ENCODE measurements around the gene ADGRV1.
A peak's percentile ranks its signal among the peaks of the same experiment; 100 is the strongest.

ADGRV1 gene, protein sequence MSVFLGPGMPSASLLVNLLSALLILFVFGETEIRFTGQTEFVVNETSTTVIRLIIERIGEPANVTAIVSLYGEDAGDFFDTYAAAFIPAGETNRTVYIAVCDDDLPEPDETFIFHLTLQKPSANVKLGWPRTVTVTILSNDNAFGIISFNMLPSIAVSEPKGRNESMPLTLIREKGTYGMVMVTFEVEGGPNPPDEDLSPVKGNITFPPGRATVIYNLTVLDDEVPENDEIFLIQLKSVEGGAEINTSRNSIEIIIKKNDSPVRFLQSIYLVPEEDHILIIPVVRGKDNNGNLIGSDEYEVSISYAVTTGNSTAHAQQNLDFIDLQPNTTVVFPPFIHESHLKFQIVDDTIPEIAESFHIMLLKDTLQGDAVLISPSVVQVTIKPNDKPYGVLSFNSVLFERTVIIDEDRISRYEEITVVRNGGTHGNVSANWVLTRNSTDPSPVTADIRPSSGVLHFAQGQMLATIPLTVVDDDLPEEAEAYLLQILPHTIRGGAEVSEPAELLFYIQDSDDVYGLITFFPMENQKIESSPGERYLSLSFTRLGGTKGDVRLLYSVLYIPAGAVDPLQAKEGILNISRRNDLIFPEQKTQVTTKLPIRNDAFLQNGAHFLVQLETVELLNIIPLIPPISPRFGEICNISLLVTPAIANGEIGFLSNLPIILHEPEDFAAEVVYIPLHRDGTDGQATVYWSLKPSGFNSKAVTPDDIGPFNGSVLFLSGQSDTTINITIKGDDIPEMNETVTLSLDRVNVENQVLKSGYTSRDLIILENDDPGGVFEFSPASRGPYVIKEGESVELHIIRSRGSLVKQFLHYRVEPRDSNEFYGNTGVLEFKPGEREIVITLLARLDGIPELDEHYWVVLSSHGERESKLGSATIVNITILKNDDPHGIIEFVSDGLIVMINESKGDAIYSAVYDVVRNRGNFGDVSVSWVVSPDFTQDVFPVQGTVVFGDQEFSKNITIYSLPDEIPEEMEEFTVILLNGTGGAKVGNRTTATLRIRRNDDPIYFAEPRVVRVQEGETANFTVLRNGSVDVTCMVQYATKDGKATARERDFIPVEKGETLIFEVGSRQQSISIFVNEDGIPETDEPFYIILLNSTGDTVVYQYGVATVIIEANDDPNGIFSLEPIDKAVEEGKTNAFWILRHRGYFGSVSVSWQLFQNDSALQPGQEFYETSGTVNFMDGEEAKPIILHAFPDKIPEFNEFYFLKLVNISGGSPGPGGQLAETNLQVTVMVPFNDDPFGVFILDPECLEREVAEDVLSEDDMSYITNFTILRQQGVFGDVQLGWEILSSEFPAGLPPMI (N-terminal part only)

GRCh38 chr5:90558344-90559192 lies at the start of gene ADGRV1:
Gene ADGRV1 (plus strand): TSS chr5:90558797. CDS start chr5:90558896, 99 bp downstream.
- peak; percentile 92 for DNase-seq

DNA sequence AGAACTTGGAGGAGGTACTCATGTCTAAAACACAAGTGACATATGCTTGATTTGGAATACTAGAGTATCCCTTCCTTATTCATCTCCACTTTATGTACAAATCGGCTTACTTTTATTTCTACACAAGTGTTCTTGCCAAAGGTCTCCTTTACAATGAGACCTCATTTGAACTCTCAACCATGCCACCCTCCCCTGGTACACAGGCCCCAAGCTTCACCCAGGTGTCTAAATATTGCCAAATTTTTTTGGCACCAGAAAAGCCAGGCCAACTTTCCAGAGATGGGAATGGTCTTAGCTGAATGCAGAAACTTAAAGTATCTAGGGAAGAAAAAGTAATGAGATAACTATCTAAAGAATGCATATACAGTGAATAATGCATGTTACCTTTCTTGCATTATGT lies 48.2 kb upstream of the ADGRV1 start:
- no peak for DNase-seq

- no peak for DNase-seq
Measured at GRCh38 chr5:90514520-90514919, 44.1 kb upstream of the ADGRV1 start.

DNA sequence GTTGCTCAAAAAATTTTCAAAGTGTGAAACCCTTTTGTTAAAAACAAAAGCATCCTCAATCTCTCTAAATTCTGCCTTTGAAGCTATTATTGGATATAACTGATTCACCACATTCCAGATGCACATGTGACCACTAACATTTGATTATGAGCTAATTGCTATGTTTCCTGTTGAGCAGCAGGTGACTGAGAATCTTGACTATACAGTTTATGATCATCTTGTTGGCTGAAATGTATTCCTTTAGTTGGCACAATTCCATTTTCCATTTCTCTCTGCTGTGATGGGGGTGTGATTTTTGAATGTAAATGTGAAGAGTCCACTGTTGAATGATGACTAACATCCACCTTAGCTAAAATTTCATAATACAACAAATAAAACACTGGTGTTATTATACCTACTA lies 39.9 kb upstream of the ADGRV1 start:
- no peak for DNase-seq

DNA sequence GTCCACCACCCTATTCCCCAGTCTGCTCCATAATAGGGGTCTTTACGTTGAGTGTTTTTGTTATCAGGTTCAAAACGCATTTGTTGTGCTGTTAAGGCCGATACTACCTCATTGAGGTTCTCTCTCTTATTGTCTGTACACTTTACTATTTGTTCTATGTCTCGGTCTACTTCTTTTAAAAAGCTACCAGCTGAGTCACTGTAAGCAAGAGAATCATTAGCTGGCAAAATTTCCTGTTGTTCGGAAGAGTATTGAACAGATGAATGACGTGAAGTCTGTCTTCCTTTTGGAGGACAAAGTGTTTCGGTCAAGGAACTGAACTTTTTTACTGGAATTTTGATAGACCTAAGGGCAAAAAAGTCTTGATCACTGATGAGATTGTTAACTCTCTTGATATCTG lies 39.5 kb upstream of the ADGRV1 start:
- peak; percentile 8 for DNase-seq

- DNase-seq = no peak
Measured at GRCh38 chr5:90528601-90529193, 29.9 kb upstream of the ADGRV1 start.

- peak; percentile 87 for DNase-seq
Measured at GRCh38 chr5:90529194-90529938, 29.2 kb upstream of the ADGRV1 start, which contains the start of gene LYSMD3. Gene LYSMD3 (minus strand): TSS chr5:90529584. CDS start chr5:90525289, 4,295 bp downstream.

GRCh38 chr5:90529939-90530677 lies 28.5 kb upstream of the ADGRV1 start:
- DNase-seq = peak; percentile 21

DNA sequence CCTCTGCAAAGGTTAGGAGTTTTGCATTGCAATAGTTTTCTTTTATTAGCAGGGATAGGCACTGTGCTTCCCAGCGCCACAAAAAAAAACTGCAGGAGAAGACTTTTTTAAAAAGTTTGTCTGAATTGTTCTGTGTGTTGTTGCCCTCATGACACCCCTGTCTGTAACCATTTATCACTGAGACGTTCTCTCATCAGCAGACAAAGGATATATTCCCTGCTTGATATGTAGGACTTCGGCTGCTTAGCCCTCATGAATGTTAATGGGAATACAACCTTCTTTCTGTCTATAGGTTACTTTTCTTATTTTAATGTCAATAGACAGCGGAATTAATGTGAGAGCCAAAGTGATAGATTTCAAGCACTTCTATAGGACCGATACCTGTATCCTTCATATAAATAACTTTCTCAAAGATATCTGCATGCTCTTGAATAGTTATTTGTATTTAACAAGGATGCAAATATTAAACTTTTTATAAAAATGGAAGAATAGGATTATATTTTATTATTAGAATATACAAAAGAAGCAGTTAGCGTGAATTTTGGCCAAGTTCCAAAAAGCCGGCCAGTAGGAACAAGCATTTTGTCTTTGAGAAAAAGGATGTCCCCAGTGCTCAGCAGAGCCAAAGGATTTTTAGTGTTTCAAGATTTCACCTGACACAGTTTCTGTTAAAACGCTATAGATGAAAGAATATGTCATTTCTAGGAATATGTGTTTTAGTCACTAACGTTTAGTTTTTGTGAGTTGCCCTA lies 27.7 kb upstream of the ADGRV1 start:
- no peak for DNase-seq

- no peak for DNase-seq
Measured at GRCh38 chr5:90533794-90534193, 24.8 kb upstream of the ADGRV1 start.

GRCh38 chr5:90534922-90535321 lies 23.7 kb upstream of the ADGRV1 start:
- DNase-seq = no peak

- no peak for DNase-seq
Measured at GRCh38 chr5:90542827-90543519, 15.6 kb upstream of the ADGRV1 start.

- DNase-seq = no peak
Measured at GRCh38 chr5:90545511-90545910, 13.1 kb upstream of the ADGRV1 start.

DNA sequence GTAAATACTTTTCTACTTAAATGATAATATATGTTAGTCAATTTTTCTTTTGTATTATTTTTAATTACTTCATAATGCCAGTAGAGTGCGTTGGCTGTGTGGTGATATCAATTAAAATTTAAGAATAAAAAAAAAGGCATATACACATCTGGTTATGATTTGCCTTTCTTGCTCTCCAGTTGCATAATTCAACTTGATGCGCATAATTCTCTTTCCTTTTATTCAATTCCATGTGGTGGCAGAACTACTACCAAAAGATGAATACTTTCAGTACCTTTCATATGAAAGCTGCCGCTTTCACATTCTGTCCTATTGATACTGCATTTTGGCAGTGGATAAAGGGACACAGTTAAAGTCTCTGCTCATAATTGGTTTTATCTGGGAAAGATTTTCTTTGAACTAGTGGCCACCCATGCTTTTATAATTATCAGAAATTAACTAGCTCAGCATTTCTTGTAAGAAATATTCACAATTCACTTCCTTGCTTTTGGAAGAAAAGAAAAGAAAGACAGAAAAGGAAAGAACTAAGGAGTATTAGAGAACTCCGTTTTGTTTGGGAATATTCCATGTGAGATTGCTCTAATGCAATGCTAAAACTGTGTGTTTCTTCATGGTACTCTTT lies 12.3 kb upstream of the ADGRV1 start:
- DNase-seq = no peak

GRCh38 chr5:90547072-90547536 lies 11.5 kb upstream of the ADGRV1 start:
- DNase-seq = peak; percentile 7

DNA sequence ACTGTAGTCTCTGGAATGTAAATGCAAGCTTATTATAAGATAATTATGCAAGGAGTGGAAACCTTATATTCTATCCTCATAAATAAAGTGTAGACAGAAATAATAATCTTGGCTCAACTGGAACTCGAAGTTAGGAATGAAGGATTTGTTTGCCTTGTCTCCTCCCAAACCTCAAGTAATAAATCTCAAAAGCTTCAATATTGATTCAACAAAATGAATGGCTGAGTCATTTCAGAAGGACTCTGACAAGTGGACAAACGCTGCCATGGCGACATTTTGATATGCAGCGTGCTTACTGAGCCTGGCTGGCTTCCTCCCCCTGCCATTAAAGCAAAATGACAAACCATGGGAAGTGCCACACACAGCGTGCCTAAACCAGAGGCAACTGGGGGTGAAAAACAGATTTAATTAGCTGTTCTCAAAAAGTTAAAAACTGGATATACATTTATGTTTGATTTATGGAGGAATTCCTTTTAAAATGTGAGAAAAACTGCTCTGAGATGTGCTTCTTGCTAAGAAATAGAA lies 10.5 kb upstream of the ADGRV1 start:
- DNase-seq = peak; percentile 78

DNA sequence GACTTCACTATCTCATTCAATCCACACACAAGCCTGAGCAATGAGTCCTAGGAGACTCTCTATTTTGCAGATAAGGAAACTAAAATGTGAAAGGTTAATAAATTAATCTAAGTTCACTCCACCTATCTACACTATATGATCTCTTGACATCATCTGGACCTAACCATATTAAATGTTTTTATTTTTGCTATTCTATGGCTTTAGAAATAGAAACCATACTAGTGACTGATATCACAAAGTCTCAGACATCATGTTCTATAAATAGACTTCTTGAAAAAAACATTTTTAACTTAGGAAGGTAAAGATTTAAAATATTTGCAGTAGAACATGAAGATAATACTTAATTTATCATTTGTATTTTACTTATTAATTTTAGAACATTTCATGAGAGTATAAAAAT lies 9.4 kb upstream of the ADGRV1 start:
- no peak for DNase-seq
